K562 (cell line): ENCODE measurements around the gene ALOXE3. TPM values are rescaled to one million over a fixed set of nuclear protein-coding genes. Genes with fewer than 3 reads are reported as not detected.
A peak's percentile ranks its signal among the peaks of the same experiment; 100 is the strongest.

Experiments
- BRD4 ChIP-seq: fragments of 200-600 bp; sonication (generic); IDR thresholded peaks from 2 replicates; pipeline ENCODE4 v1.6.1; 2017; ENCODE audit warnings: inconsistent platforms
- DDX20 ChIP-seq: fragments of 450-650 bp; IDR thresholded peaks from 2 replicates; pipeline ENCODE4 v1.6.1; 2016; ENCODE audit warnings: missing genetic modification characterization, low read depth, mild to moderate bottlenecking, missing compliant biosample characterization, moderate library complexity
- DPF2 ChIP-seq: fragments of 450-650 bp; IDR thresholded peaks from 2 replicates; pipeline ENCODE4 v1.6.1; 2016
- FOXA3 ChIP-seq, 2 experiments: fragments of 450-650 bp in 1 of 2; sonication (generic) in 1 of 2; formaldehyde crosslinking; IDR thresholded peaks in 1 of 2; conservative IDR thresholded peaks in 1 of 2; 2 replicates each; pipeline versions ENCODE4 v1.4.0 to v1.8.0; 2020 to 2022; ENCODE audit warnings: mild to moderate bottlenecking in 2 of 2, missing genetic modification reagents in 1 of 2
- MBD2 ChIP-seq: sonication (generic); IDR thresholded peaks from 2 replicates; pipeline ENCODE4 v1.6.1; 2016; ENCODE audit warnings: low read depth, borderline replicate concordance
- TEAD1 ChIP-seq, 2 experiments: fragments of 450-650 bp in 1 of 2; sonication (generic) in 1 of 2; formaldehyde crosslinking; IDR thresholded peaks; 2 replicates each; pipeline versions ENCODE4 v1.4.0 to v1.8.0; 2020 to 2022; ENCODE audit warnings: mild to moderate bottlenecking in 2 of 2, missing genetic modification reagents in 1 of 2
- VEZF1 ChIP-seq: fragments of 200-800 bp; sonication (Bioruptor generic); IDR thresholded peaks from 2 replicates; pipeline ENCODE4 v1.6.1; 2017; ENCODE audit warnings: missing genetic modification characterization, missing compliant biosample characterization
- ZBTB40 ChIP-seq, 2 experiments: fragments of 450-650 bp in 1 of 2; sonication (generic) in 1 of 2; formaldehyde crosslinking in 1 of 2; IDR thresholded peaks; 2 replicates each; pipeline versions ENCODE4 v1.7.1 to v1.9.0; 2016 to 2022; ENCODE audit warnings: inconsistent platforms in 1 of 2, mild to moderate bottlenecking in 1 of 2, missing genetic modification reagents in 1 of 2
- ZNF311 ChIP-seq: fragments of 250-450 bp; sonication (Bioruptor Pico); IDR thresholded peaks from 2 replicates; pipeline ENCODE4 v1.4.0; 2020; ENCODE audit warnings: mild to moderate bottlenecking, moderate library complexity
- polyA plus RNA-seq, 8 experiments: library from polyadenylated mRNA; depleted of rRNA in 4 of 8; stranded (reverse) in 5 of 8; unstranded in 3 of 8; fragments of >200 nt; fragmentation: Nextera tagmentation in 2 of 8; fragmentation: Illumina TruSeq in 1 of 8; extraction: Ambion mirVana in 2 of 8; extraction: Trizol in 1 of 8; gene quantifications; 2 replicates each; pipeline versions ENCODE4 v1.2.1 to v1.2.3, GENCODE V29; 2011 to 2014; ENCODE audit warnings: inconsistent platforms in 1 of 8, missing spikeins in 1 of 8
- total RNA-seq, 7 experiments: library from RNA; depleted of rRNA in 6 of 7; stranded (reverse); fragments of >200 nt in 6 of 7; fragmentation: Illumina TruSeq in 2 of 7; extraction: Trizol in 2 of 7; gene quantifications; 2 replicates each; pipeline versions ENCODE4 v1.2.1 to v1.2.3, GENCODE V29; 2011 to 2021; ENCODE audit warnings: low replicate concordance in 1 of 7
- TF ChIP-seq, protein P1 (sequence below), 3 experiments: IDR thresholded peaks in 2 of 3; conservative IDR thresholded peaks in 1 of 3; 2 replicates each; pipeline ENCODE4 v1.5.1; 2011 to 2012; ENCODE audit warnings: low read length in 3 of 3, mild to moderate bottlenecking in 3 of 3, control low read depth in 2 of 3, improper control_type of control experiment in 1 of 3, inconsistent platforms in 1 of 3, low read depth in 1 of 3, mixed read lengths in 1 of 3, moderate library complexity in 1 of 3; ENCODE audit not compliant: insufficient read depth in 2 of 3
- TF ChIP-seq, protein P2 (sequence below): sonication (generic); formaldehyde crosslinking; IDR thresholded peaks from 2 replicates; pipeline ENCODE4 v1.8.1; 2023; ENCODE audit warnings: mild to moderate bottlenecking, missing genetic modification reagents

The ALOXE3 gene
- total and polyA plus RNA-seq, 9 of the 15 experiments (the other 6 are each of a cell fraction or from before 2014, with no cell fraction given): 0.04 TPM; not detected in 8

GRCh38 chr17:8151120-8151640 lies 32.9 kb upstream of the ALOXE3 start (continued):
- no peak; the same call in 1 of the 2 replicates for TF ChIP-seq ZBTB40 (IDR thresholded peaks at IDR 0.05)
- TF ChIP-seq ZBTB40 (CRISPR knock-in tag; IDR thresholded peaks at IDR 0.05): no peak
- peak in 1 of 2 experiments; percentile 48; a peak in 1 of 4 replicates for TF ChIP-seq FOXA3 (CRISPR knock-in tag; conservative IDR thresholded peaks at IDR 0.05 in 1 of 2, IDR thresholded peaks at IDR 0.05 in 1 of 2)
- TF ChIP-seq TEAD1 (CRISPR knock-in tag; IDR thresholded peaks at IDR 0.05): no peak
- TF ChIP-seq MBD2: peak; percentile 21; the same call in 1 of the 2 replicates
- TF ChIP-seq, protein P1, sequence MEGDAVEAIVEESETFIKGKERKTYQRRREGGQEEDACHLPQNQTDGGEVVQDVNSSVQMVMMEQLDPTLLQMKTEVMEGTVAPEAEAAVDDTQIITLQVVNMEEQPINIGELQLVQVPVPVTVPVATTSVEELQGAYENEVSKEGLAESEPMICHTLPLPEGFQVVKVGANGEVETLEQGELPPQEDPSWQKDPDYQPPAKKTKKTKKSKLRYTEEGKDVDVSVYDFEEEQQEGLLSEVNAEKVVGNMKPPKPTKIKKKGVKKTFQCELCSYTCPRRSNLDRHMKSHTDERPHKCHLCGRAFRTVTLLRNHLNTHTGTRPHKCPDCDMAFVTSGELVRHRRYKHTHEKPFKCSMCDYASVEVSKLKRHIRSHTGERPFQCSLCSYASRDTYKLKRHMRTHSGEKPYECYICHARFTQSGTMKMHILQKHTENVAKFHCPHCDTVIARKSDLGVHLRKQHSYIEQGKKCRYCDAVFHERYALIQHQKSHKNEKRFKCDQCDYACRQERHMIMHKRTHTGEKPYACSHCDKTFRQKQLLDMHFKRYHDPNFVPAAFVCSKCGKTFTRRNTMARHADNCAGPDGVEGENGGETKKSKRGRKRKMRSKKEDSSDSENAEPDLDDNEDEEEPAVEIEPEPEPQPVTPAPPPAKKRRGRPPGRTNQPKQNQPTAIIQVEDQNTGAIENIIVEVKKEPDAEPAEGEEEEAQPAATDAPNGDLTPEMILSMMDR (IDR thresholded peaks at IDR 0.05 in 2 of 3, conservative IDR thresholded peaks at IDR 0.05 in 1 of 3; ENCODE audit: insufficient read depth in 2 of 3, low read depth in 1 of 3, low read length in 3 of 3): no peak
- no peak for TF ChIP-seq BRD4
- peak; percentile 72 for TF ChIP-seq VEZF1 (CRISPR knock-in tag)
- TF ChIP-seq, protein P2, sequence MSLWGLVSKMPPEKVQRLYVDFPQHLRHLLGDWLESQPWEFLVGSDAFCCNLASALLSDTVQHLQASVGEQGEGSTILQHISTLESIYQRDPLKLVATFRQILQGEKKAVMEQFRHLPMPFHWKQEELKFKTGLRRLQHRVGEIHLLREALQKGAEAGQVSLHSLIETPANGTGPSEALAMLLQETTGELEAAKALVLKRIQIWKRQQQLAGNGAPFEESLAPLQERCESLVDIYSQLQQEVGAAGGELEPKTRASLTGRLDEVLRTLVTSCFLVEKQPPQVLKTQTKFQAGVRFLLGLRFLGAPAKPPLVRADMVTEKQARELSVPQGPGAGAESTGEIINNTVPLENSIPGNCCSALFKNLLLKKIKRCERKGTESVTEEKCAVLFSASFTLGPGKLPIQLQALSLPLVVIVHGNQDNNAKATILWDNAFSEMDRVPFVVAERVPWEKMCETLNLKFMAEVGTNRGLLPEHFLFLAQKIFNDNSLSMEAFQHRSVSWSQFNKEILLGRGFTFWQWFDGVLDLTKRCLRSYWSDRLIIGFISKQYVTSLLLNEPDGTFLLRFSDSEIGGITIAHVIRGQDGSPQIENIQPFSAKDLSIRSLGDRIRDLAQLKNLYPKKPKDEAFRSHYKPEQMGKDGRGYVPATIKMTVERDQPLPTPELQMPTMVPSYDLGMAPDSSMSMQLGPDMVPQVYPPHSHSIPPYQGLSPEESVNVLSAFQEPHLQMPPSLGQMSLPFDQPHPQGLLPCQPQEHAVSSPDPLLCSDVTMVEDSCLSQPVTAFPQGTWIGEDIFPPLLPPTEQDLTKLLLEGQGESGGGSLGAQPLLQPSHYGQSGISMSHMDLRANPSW (CRISPR knock-in tag): no peak
- TF ChIP-seq DDX20 (tag): no peak
- no peak for TF ChIP-seq ZNF311 (CRISPR knock-in tag)
- TF ChIP-seq DPF2: no peak
